HEK293 (cell line): ENCODE results near the gene RPS29.

Experiments
- KLF9 ChIP-seq: fragments of 450-650 bp; formaldehyde crosslinking; IDR thresholded peaks from 2 replicates; pipeline ENCODE4 v1.5.1; 2016; ENCODE audit warnings: missing biosample characterization, missing genetic modification characterization, low read depth
- TCF7L2 ChIP-seq: IDR thresholded peaks from 2 replicates; pipeline ENCODE4 v1.6.1; 2011; ENCODE audit warnings: low read depth, mild to moderate bottlenecking, inconsistent platforms, low read length, moderate library complexity, borderline replicate concordance
- ZNF138 ChIP-seq: fragments of 450-650 bp; formaldehyde crosslinking; IDR thresholded peaks from 2 replicates; pipeline ENCODE4 v1.5.1; 2016; ENCODE audit warnings: missing biosample characterization, missing genetic modification characterization, borderline replicate concordance
- ZNF530 ChIP-seq: fragments of 450-650 bp; formaldehyde crosslinking; IDR thresholded peaks from 2 replicates; pipeline ENCODE4 v1.5.1; 2016; ENCODE audit warnings: low read depth, missing biosample characterization, missing genetic modification characterization
- TF ChIP-seq, protein P1 (sequence below): fragments of 450-650 bp; formaldehyde crosslinking; IDR thresholded peaks from 2 replicates; pipeline ENCODE4 v1.5.1; 2016; ENCODE audit warnings: missing biosample characterization, missing genetic modification characterization

DNA sequence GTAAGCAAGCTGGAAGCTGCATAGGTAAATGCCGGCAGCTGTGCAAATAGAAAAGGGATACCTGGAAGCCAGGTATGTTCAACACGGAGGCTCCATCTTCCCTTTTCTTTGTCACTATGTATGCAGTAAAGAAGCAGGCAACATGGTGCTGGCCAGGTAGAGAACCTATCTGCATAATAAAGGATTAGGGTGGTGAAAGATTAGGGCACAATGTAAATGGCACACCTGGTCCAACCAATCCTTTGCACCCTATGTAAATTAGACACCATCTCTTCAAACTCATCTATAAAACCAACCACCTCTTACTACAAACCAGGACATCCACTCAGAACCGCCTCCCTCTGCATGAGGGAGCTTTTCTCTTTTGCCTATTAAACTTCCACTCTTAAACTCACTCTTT, 32.3 kb downstream of the RPS29 start:
- TF ChIP-seq ZNF530 (tag by site-specific recombination) (no peak), TCF7L2 (no peak), KLF9 (tag by site-specific recombination) (no peak), ZNF138 (tag by site-specific recombination) (no peak)
- TF ChIP-seq, protein P1, sequence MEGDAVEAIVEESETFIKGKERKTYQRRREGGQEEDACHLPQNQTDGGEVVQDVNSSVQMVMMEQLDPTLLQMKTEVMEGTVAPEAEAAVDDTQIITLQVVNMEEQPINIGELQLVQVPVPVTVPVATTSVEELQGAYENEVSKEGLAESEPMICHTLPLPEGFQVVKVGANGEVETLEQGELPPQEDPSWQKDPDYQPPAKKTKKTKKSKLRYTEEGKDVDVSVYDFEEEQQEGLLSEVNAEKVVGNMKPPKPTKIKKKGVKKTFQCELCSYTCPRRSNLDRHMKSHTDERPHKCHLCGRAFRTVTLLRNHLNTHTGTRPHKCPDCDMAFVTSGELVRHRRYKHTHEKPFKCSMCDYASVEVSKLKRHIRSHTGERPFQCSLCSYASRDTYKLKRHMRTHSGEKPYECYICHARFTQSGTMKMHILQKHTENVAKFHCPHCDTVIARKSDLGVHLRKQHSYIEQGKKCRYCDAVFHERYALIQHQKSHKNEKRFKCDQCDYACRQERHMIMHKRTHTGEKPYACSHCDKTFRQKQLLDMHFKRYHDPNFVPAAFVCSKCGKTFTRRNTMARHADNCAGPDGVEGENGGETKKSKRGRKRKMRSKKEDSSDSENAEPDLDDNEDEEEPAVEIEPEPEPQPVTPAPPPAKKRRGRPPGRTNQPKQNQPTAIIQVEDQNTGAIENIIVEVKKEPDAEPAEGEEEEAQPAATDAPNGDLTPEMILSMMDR (tag by site-specific recombination) = no peak
